GM12873 (cell line): Measurements from ENCODE around the gene CELF5.

Source experiments
- CTCF ChIP-seq: IDR thresholded peaks from 2 replicates; pipeline ENCODE4 v1.5.1; 2012; ENCODE audit warnings: low read depth, mild to moderate bottlenecking, moderate library complexity, low read length, control low read depth; ENCODE audit not compliant: insufficient read depth; ENCODE audit errors: missing control alignments

CELF5 gene

GRCh38 chr19:3183721-3184641 is 40.5 kb upstream of the CELF5 start:
- no peak for TF ChIP-seq CTCF

- TF ChIP-seq CTCF, result no peak
Measured at GRCh38 chr19:3184847-3185460, 39.5 kb upstream of the CELF5 start.

- TF ChIP-seq CTCF, result no peak
Measured at GRCh38 chr19:3185461-3186159, 38.9 kb upstream of the CELF5 start, which contains the start of gene NCLN. NCLN (plus strand) TSS chr19:3185930; CDS start chr19:3186031, 101 bp downstream.

GRCh38 chr19:3186160-3186688 is 38.2 kb upstream of the CELF5 start:
- no peak for TF ChIP-seq CTCF

GRCh38 chr19:3186891-3187661 is 37.4 kb upstream of the CELF5 start:
- TF ChIP-seq CTCF, result no peak

GRCh38 chr19:3187662-3188511 is 36.6 kb upstream of the CELF5 start:
- no peak for TF ChIP-seq CTCF
